ENCODE data around the gene PWP2.

PWP2 gene

DNA sequence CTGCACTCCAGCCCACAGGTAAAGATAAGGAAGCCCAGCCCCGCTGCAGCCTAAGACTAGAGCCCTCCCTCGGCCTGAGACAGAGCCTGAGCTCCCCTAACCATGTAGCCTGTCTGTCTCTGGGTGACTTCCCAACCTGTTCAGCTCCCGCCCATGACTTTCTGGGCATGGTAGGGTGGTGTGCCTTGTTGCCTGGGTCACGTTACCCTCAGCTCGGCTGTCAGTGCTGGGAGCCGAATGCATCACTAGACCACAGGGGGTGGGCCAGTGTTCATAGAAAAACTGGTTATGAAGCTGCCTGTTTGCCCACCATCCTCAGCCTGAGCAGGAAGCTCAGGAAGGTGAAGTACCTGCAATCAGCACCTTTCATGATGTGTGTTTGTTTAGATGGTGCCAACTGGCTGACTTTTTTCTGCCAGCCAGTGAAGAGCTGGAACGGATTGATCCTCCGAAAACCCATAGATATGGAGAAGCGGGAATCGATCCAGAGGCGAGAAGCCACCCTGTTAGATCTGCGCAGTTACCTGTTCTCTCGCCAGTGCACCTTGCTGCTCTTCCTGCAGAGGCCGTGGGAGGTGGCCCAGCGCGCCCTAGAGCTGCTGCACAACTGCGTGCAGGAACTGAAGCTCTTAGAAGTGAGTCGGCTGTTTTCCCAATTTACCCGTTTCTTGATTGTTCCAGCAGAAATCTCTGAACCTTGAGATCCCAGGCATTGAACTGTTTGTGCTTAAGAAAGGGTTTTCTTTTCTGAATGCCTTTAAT, 43.9 kb upstream of the PWP2 start:
- Histone ChIP-seq H3K4me3 (no peak overlapping the region), H3K36me3 (peaks cover 37 to 70% (median 66%) of the 10 kb centered on the region in 3 donors)
- no peak for DNase-seq

GRCh38 chr21:44064852-44065403, 42.3 kb upstream of the PWP2 start:
- intact Hi-C loops (cut with DNase I; ENCODE audit: low total_unique reads): no loop called here
- DNase-seq: no peak
- H3K4me3 ChIP-seq: no peak overlapping the region
- no peaks in the 10 kb centered on the region for H3K4me1 ChIP-seq
- peaks cover 27 to 75% (median 59%) of the 10 kb centered on the region in 3 donors for H3K36me3 ChIP-seq
- TF ChIP-seq CTCF (IDR thresholded peaks at IDR 0.05): no peak
- H3K27ac ChIP-seq: no peak overlapping the region
- H3K27me3 ChIP-seq: no peaks in the 10 kb centered on the region
- H3K9me3 ChIP-seq: no peaks in the 10 kb centered on the region

More for the DNA sequence above, 43.9 kb upstream of the PWP2 start:
- no peak for TF ChIP-seq CTCF (IDR thresholded peaks at IDR 0.05)
- Histone ChIP-seq H3K27ac (no peak overlapping the region), H3K9me3 (no peaks in the 10 kb centered on the region), H3K4me1 (no peaks in the 10 kb centered on the region), H3K27me3 (no peaks in the 10 kb centered on the region)
- intact Hi-C loops (cut with DNase I; ENCODE audit: low total_unique reads): no loop called here

- no peak for TF ChIP-seq CTCF (IDR thresholded peaks at IDR 0.05)
- no peaks in the 10 kb centered on the region for H3K9me3 ChIP-seq
- H3K4me1 ChIP-seq: no peaks in the 10 kb centered on the region
- no peak overlapping the region for H3K4me3 ChIP-seq
- H3K27me3 ChIP-seq: no peaks in the 10 kb centered on the region
- intact Hi-C loops (cut with DNase I; ENCODE audit: low total_unique reads): no loop called here
- peaks cover 23 to 75% (median 56%) of the 10 kb centered on the region in 3 donors for H3K36me3 ChIP-seq
- no peak for DNase-seq
- no peak overlapping the region for H3K27ac ChIP-seq
These were observed 41.8 kb upstream of the PWP2 start for GRCh38 chr21:44065428-44065827.

DNA sequence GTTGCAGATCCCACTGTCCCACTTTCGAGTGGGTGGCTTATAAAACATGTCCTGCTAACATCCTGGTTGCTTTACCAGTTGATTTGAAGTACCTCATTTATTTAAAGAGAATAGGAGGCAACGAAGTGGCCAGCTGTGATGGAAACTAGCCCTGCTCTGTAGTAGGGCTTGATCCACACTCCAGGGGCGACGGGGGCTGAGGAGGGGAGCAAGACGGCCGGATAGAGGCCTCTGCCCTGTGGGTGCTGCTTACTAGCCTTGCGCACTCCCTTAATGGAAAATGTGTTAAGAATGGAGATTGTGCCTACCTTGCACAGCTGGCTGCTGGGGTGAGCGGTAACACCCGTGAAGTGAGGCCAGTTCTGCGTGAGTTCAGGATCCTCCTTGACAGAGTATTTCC, 41.1 kb upstream of the PWP2 start:
- H3K36me3 ChIP-seq: peaks cover 23 to 80% (median 51%) of the 10 kb centered on the region in 3 donors
- DNase-seq: peak in 1 of 2 donors; percentile 24
- intact Hi-C loops (cut with DNase I; ENCODE audit: low total_unique reads): no loop called here
- H3K9me3 ChIP-seq: no peaks in the 10 kb centered on the region
- H3K4me1 ChIP-seq: no peaks in the 10 kb centered on the region
- H3K4me3 ChIP-seq: no peak overlapping the region
- H3K27ac ChIP-seq: no peak overlapping the region
- TF ChIP-seq CTCF (IDR thresholded peaks at IDR 0.05): no peak
- H3K27me3 ChIP-seq: no peaks in the 10 kb centered on the region

DNA sequence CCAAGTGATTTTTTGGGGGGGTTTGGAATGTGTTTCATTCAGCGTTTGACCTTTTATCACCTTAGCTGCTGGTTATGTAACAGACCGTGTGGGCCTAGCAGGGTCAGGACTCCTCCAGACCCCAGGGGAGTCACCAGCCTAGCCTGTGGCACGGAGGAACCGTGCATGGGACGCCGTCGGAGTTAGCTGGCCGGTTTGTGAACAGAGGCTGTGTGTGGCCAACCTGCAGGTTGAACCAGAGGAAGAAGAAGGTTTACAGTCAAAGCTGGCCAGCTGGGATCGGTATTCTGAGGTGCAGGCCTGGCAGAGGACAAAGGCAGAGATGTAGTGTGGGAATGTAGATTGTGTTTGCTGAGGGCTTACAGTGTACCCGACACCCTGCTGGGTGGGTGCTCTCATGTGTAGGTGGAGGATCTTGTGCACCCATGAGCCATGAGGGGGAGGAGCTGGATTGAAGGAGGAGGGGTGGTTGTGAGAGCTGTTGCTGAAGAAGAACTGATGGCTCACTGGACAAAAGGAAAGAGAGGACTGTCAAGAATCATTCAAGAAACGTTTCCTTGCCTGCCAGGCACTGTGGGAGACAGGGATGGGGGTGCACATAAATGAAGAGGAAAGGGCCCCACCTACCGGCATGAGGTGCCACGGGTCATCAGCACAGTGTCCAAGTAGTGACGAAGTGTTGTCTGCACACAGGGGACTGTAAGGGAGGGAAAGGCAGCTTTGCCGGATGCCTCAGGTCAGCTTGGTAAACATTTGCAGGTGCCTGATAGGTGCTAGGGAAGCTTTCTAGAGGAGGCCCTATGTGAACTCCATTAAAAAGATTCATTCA, 40.0 kb upstream of the PWP2 start:
- H3K27ac ChIP-seq: no peak overlapping the region
- no peaks in the 10 kb centered on the region for H3K4me1 ChIP-seq
- H3K36me3 ChIP-seq: peaks cover 28 to 86% (median 48%) of the 10 kb centered on the region in 3 donors
- no peak for TF ChIP-seq CTCF (IDR thresholded peaks at IDR 0.05)
- intact Hi-C loops (cut with DNase I; ENCODE audit: low total_unique reads): no loop called here
- no peaks in the 10 kb centered on the region for H3K9me3 ChIP-seq
- no peak for DNase-seq
- H3K27me3 ChIP-seq: no peaks in the 10 kb centered on the region
- no peak overlapping the region for H3K4me3 ChIP-seq

All from tibial artery (tissue), 4 donors.